ACC112 (cell line): Measurements from ENCODE around the gene TTLL11.

Experiments used
- H2AFZ ChIP-seq: fragments of 200-600 bp; sonication (generic); one replicate; pipeline ENCODE4 v1.6.0; 2017; ENCODE audit warnings: antibody characterized with exemption, low read length; ENCODE audit not compliant: unreplicated experiment
- H3K27ac ChIP-seq: fragments of 200-600 bp; sonication (generic); 2 replicates; pipeline ENCODE4 v1.5.1; 2014; ENCODE audit warnings: low read depth, mild to moderate bottlenecking, antibody characterized with exemption, low read length, moderate library complexity
- H3K27me3 ChIP-seq: fragments of 200-600 bp; sonication (generic); 2 replicates; pipeline ENCODE4 v1.6.1; 2014; ENCODE audit warnings: mild to moderate bottlenecking, antibody characterized with exemption, low read length, moderate library complexity, mixed read lengths; ENCODE audit not compliant: insufficient read depth
- H3K36me3 ChIP-seq: fragments of 200-600 bp; sonication (generic); 2 replicates; pipeline ENCODE4 v1.6.1; 2016; ENCODE audit warnings: mild to moderate bottlenecking, antibody characterized with exemption, low read length, moderate library complexity, mixed read lengths; ENCODE audit not compliant: insufficient read depth
- H3K4me1 ChIP-seq: fragments of 200-600 bp; sonication (generic); one replicate; pipeline ENCODE4 v1.6.1; 2016; ENCODE audit warnings: low read length, mixed read lengths; ENCODE audit not compliant: insufficient read depth, unreplicated experiment, control insufficient read depth
- H3K4me3 ChIP-seq: fragments of 200-600 bp; sonication (generic); 2 replicates; pipeline ENCODE4 v1.5.1; 2014; ENCODE audit warnings: mild to moderate bottlenecking, low read depth, low read length
- H3K79me2 ChIP-seq: fragments of 200-600 bp; sonication (generic); one replicate; pipeline ENCODE4 v1.6.0; 2016; ENCODE audit warnings: low read length; ENCODE audit not compliant: control insufficient read depth, unreplicated experiment, insufficient read depth

The TTLL11 gene

GRCh38 chr9:121949766-121950165 is 143.3 kb downstream of the TTLL11 start:
- Histone ChIP-seq H3K4me1 (peaks cover 19% of the 10 kb centered on the region), H3K36me3 (no peaks in the 10 kb centered on the region), H3K27ac (no peak overlapping the region), H3K27me3 (no peaks in the 10 kb centered on the region), H3K4me3 (no peak overlapping the region), H2AFZ (no peak overlapping the region), H3K79me2 (no peaks in the 10 kb centered on the region)

GRCh38 chr9:121949364-121949763 is 143.7 kb downstream of the TTLL11 start:
- Histone ChIP-seq H2AFZ (no peak overlapping the region), H3K79me2 (no peaks in the 10 kb centered on the region), H3K4me3 (no peak overlapping the region), H3K4me1 (peaks cover 22% of the 10 kb centered on the region), H3K36me3 (no peaks in the 10 kb centered on the region), H3K27ac (no peak overlapping the region), H3K27me3 (no peaks in the 10 kb centered on the region)

GRCh38 chr9:121947775-121948174 is 145.3 kb downstream of the TTLL11 start:
- H2AFZ ChIP-seq: no peak overlapping the region
- no peak overlapping the region for H3K27ac ChIP-seq
- H3K36me3 ChIP-seq: no peaks in the 10 kb centered on the region
- peaks cover 30% of the 10 kb centered on the region for H3K4me1 ChIP-seq
- no peaks in the 10 kb centered on the region for H3K79me2 ChIP-seq
- no peak overlapping the region for H3K4me3 ChIP-seq
- H3K27me3 ChIP-seq: no peaks in the 10 kb centered on the region

GRCh38 chr9:121946465-121946864 is 146.6 kb downstream of the TTLL11 start:
- Histone ChIP-seq H3K27ac (peak overlapping the region; percentile 86), H3K4me1 (peaks cover 30% of the 10 kb centered on the region), H3K36me3 (no peaks in the 10 kb centered on the region), H2AFZ (no peak overlapping the region), H3K4me3 (no peak overlapping the region), H3K27me3 (no peaks in the 10 kb centered on the region), H3K79me2 (no peaks in the 10 kb centered on the region)

- Histone ChIP-seq H3K36me3 (no peaks in the 10 kb centered on the region), H3K4me3 (no peak overlapping the region; the same call in 1 of the 2 replicates), H2AFZ (no peak overlapping the region), H3K27ac (peak overlapping the region; percentile 86), H3K79me2 (no peaks in the 10 kb centered on the region), H3K4me1 (peaks cover 30% of the 10 kb centered on the region), H3K27me3 (no peaks in the 10 kb centered on the region)
These were observed 147.3 kb downstream of the TTLL11 start for GRCh38 chr9:121945849-121946248.

- H3K4me1 ChIP-seq: peaks cover 30% of the 10 kb centered on the region
- H3K27ac ChIP-seq: peak overlapping the region; percentile 86
- no peaks in the 10 kb centered on the region for H3K27me3 ChIP-seq
- H3K36me3 ChIP-seq: no peaks in the 10 kb centered on the region
- no peak overlapping the region for H2AFZ ChIP-seq
- H3K4me3 ChIP-seq: no peak overlapping the region; the same call in 1 of the 2 replicates
- H3K79me2 ChIP-seq: no peaks in the 10 kb centered on the region
These were observed 147.8 kb downstream of the TTLL11 start for GRCh38 chr9:121945281-121945680.

- no peak overlapping the region for H2AFZ ChIP-seq
- H3K79me2 ChIP-seq: no peaks in the 10 kb centered on the region
- no peak overlapping the region for H3K4me3 ChIP-seq
- H3K27me3 ChIP-seq: no peaks in the 10 kb centered on the region
- peak overlapping the region; percentile 86 for H3K27ac ChIP-seq
- no peaks in the 10 kb centered on the region for H3K36me3 ChIP-seq
- H3K4me1 ChIP-seq: peaks cover 30% of the 10 kb centered on the region
These were observed 148.4 kb downstream of the TTLL11 start for GRCh38 chr9:121944711-121945191.

GRCh38 chr9:121943463-121943862 is 149.6 kb downstream of the TTLL11 start:
- no peak overlapping the region for H2AFZ ChIP-seq
- no peaks in the 10 kb centered on the region for H3K36me3 ChIP-seq
- peak overlapping the region; percentile 86 for H3K27ac ChIP-seq
- no peaks in the 10 kb centered on the region for H3K27me3 ChIP-seq
- H3K4me1 ChIP-seq: peaks cover 30% of the 10 kb centered on the region
- H3K4me3 ChIP-seq: no peak overlapping the region
- H3K79me2 ChIP-seq: no peaks in the 10 kb centered on the region

GRCh38 chr9:121942866-121943382 is 150.2 kb downstream of the TTLL11 start:
- H3K4me1 ChIP-seq: peaks cover 30% of the 10 kb centered on the region
- no peak overlapping the region for H3K27ac ChIP-seq
- no peaks in the 10 kb centered on the region for H3K27me3 ChIP-seq
- H3K79me2 ChIP-seq: no peaks in the 10 kb centered on the region
- H2AFZ ChIP-seq: no peak overlapping the region
- H3K36me3 ChIP-seq: no peaks in the 10 kb centered on the region
- no peak overlapping the region for H3K4me3 ChIP-seq

- Histone ChIP-seq H3K79me2 (no peaks in the 10 kb centered on the region), H3K36me3 (no peaks in the 10 kb centered on the region), H3K4me3 (no peak overlapping the region), H3K4me1 (peaks cover 30% of the 10 kb centered on the region), H2AFZ (no peak overlapping the region), H3K27me3 (no peaks in the 10 kb centered on the region), H3K27ac (no peak overlapping the region)
These were observed 150.8 kb downstream of the TTLL11 start for GRCh38 chr9:121942313-121942712.

- Histone ChIP-seq H3K27me3 (no peaks in the 10 kb centered on the region), H3K27ac (no peak overlapping the region), H3K36me3 (no peaks in the 10 kb centered on the region), H2AFZ (no peak overlapping the region), H3K79me2 (no peaks in the 10 kb centered on the region), H3K4me3 (no peak overlapping the region), H3K4me1 (peaks cover 10% of the 10 kb centered on the region)
These were observed 153.5 kb downstream of the TTLL11 start for GRCh38 chr9:121939643-121940042.
